Measurements from ENCODE around the gene DUS1L. TPM values are rescaled to one million over a fixed set of nuclear protein-coding genes. Genes with fewer than 3 reads are reported as not detected.

The DUS1L gene
- total and polyA plus RNA-seq, 2 experiments from 2014 or later, result 66.0 to 122 TPM

GRCh38 chr17:82103553-82104451, 38.2 kb upstream of the DUS1L start:
- Mint-ChIP-seq H3K27me3 (ENCODE audit: insufficient read depth, low read depth, poor library complexity) (peaks cover 50% of the 10 kb centered on the region), H3K4me1 (peaks cover 47% of the 10 kb centered on the region), H3K27ac (peak overlapping the region; percentile 85), H3K4me3 (0 out of 3 replicates have a peak overlapping the region, but pooled peaks have one; percentile 17), H3K36me3 (ENCODE audit: low read depth) (peaks cover 2% of the 10 kb centered on the region; the same call in 1 of the 3 replicates), H3K9me3 (peaks cover under 1% of the 10 kb centered on the region; the same call in 2 of the 3 replicates)
- Histone ChIP-seq H3K27ac (ENCODE audit: low read depth) (peak overlapping the region; percentile 74), H3K79me2 (replicated peaks; ENCODE audit: insufficient read depth) (peaks cover 12% of the 10 kb centered on the region), H3K4me2 (peak overlapping the region; percentile 62), H3K9me2 (ENCODE audit: insufficient read depth) (no peaks in the 10 kb centered on the region), H3K4me1 (ENCODE audit: insufficient read depth) (peaks cover 51% of the 10 kb centered on the region), H3K27me3 (ENCODE audit: insufficient read depth) (no peaks in the 10 kb centered on the region), H4K20me1 (replicated peaks; ENCODE audit: insufficient read depth) (no peaks in the 10 kb centered on the region), H3F3A (replicated peaks; ENCODE audit: low read depth) (0 out of 2 replicates have a peak, but pooled peaks cover 6% of the 10 kb centered on the region), H3K4me3 (no peak overlapping the region), H3K36me3 (ENCODE audit: insufficient read depth) (no peaks in the 10 kb centered on the region), H2AFZ (no peak overlapping the region)
- ATAC-seq (peak; percentile 14), DNase-seq (ENCODE audit: low spot score) (peak; percentile 76)
- TF ChIP-seq JUNB (IDR thresholded peaks at IDR 0.05; ENCODE audit: unreplicated experiment) (no peak), POLR2AphosphoS5 (IDR thresholded peaks at IDR 0.05; ENCODE audit: low read depth) (peak; percentile 13; the same call in 1 of the 2 replicates), EZH2phosphoT487 (IDR thresholded peaks at IDR 0.05; ENCODE audit: unreplicated experiment) (no peak), REST (IDR thresholded peaks at IDR 0.05; ENCODE audit: unreplicated experiment) (no peak), ZNF462 (CRISPR knock-in tag; IDR thresholded peaks at IDR 0.05) (no peak), CTCF (conservative IDR thresholded peaks at IDR 0.05; ENCODE audit: low read depth in 2 of 2) (no peak), CREB1 (CRISPR knock-in tag; IDR thresholded peaks at IDR 0.05; ENCODE audit: low read depth) (no peak), EZH2 (IDR thresholded peaks at IDR 0.05; ENCODE audit: low read depth, unreplicated experiment) (no peak)

Measured in GM23338 (cell line).